Neural progenitor cell (in vitro differentiated cells): ENCODE measurements around the gene CCL20. TPM values are rescaled to one million over a fixed set of nuclear protein-coding genes. Genes with fewer than 3 reads are reported as not detected.
A peak's percentile ranks its signal among the peaks of the same experiment; 100 is the strongest.

ENCODE experiments used
- DNase-seq: peaks from one replicate; pipeline ENCODE4 v3.0.0-alpha.2; 2016; ENCODE audit warnings: low spot score
- H2AFZ ChIP-seq: fragments of 200-600 bp; sonication (generic); replicated peaks from 2 replicates; pipeline ENCODE4 v1.6.1; 2016; ENCODE audit warnings: antibody characterized with exemption
- H3F3A ChIP-seq: fragments of 200-600 bp; sonication (generic); 2 replicates; pipeline ENCODE4 v1.6.1; 2016; ENCODE audit warnings: antibody characterized with exemption, low read depth
- H3K27ac ChIP-seq: fragments of 200-600 bp; sonication (generic); 2 replicates; pipeline ENCODE4 v1.5.1; 2016; ENCODE audit warnings: mild to moderate bottlenecking
- H3K27me3 ChIP-seq: fragments of 200-600 bp; sonication (generic); 2 replicates; pipeline ENCODE4 v1.6.1; 2016; ENCODE audit warnings: mild to moderate bottlenecking, moderate library complexity
- H3K36me3 ChIP-seq: fragments of 200-600 bp; sonication (generic); 2 replicates; pipeline ENCODE4 v1.5.1; 2016
- H3K4me1 ChIP-seq: fragments of 200-600 bp; sonication (generic); 2 replicates; pipeline ENCODE4 v1.6.1; 2016; ENCODE audit warnings: mixed run types
- H3K4me2 ChIP-seq: fragments of 200-600 bp; sonication (generic); 2 replicates; pipeline ENCODE4 v1.6.1; 2016
- H3K4me3 ChIP-seq: fragments of 200-600 bp; sonication (generic); 2 replicates; pipeline ENCODE4 v1.5.1; 2016
- H3K79me2 ChIP-seq: fragments of 200-600 bp; sonication (generic); 2 replicates; pipeline ENCODE4 v1.6.1; 2016; ENCODE audit warnings: low read depth
- H3K9ac ChIP-seq: fragments of 200-600 bp; sonication (generic); 2 replicates; pipeline ENCODE4 v1.6.1; 2016
- H3K9me3 ChIP-seq: fragments of 200-600 bp; sonication (generic); 2 replicates; pipeline ENCODE4 v1.5.1; 2016; ENCODE audit warnings: low read depth
- H4K20me1 ChIP-seq: fragments of 200-600 bp; sonication (generic); 2 replicates; pipeline ENCODE4 v1.6.1; 2016; ENCODE audit warnings: low read depth
- H3K27ac Mint-ChIP-seq: 3 replicates; pipeline ENCODE4 v1.8.0; 2021; ENCODE audit warnings: mixed read lengths
- H3K27me3 Mint-ChIP-seq: 2 replicates; pipeline ENCODE4 v1.8.0; 2022; ENCODE audit warnings: low read depth, mild to moderate bottlenecking, inconsistent platforms, moderate library complexity, mixed read lengths; ENCODE audit not compliant: insufficient read depth
- H3K36me3 Mint-ChIP-seq: 3 replicates; pipeline ENCODE4 v1.8.0; 2021; ENCODE audit warnings: mixed read lengths
- H3K4me1 Mint-ChIP-seq: 3 replicates; pipeline ENCODE4 v1.8.0; 2021; ENCODE audit warnings: mixed read lengths
- H3K4me3 Mint-ChIP-seq: 3 replicates; pipeline ENCODE4 v1.8.0; 2021; ENCODE audit warnings: mild to moderate bottlenecking, moderate library complexity, mixed read lengths
- H3K9me3 Mint-ChIP-seq: 3 replicates; pipeline ENCODE4 v1.8.0; 2020; ENCODE audit warnings: mixed read lengths
- CTCF ChIP-seq: fragments of 200-600 bp; sonication (generic); IDR thresholded peaks from 2 replicates; pipeline ENCODE4 v1.5.1; 2017; ENCODE audit warnings: antibody characterized with exemption, mild to moderate bottlenecking
- EZH2 ChIP-seq: fragments of 200-600 bp; sonication (generic); IDR thresholded peaks from 2 replicates; pipeline ENCODE4 v1.6.1; 2017; ENCODE audit warnings: antibody characterized with exemption, mild to moderate bottlenecking, moderate library complexity
- EZH2phosphoT487 ChIP-seq: fragments of 200-600 bp; sonication (generic); IDR thresholded peaks from 2 replicates; pipeline ENCODE4 v1.6.1; 2017; ENCODE audit warnings: antibody characterized with exemption
- total RNA-seq: library from RNA; depleted of rRNA; stranded (reverse); fragments of >200 nt; gene quantifications from 2 replicates; pipeline ENCODE4 v1.2.3, GENCODE V29; 2015; ENCODE audit warnings: low replicate concordance

Gene CCL20
- total RNA-seq, 1 donor from 2014 or later: not detected

- Mint-ChIP-seq H3K4me1 (peaks cover 3% of the 10 kb centered on the region), H3K36me3 (no peaks in the 10 kb centered on the region), H3K9me3 (no peaks in the 10 kb centered on the region), H3K4me3 (no peak overlapping the region), H3K27me3 (peaks cover 9% of the 10 kb centered on the region), H3K27ac (no peak overlapping the region)
- TF ChIP-seq EZH2 (no peak), EZH2phosphoT487 (no peak), CTCF (no peak)
- Histone ChIP-seq H3F3A (no peaks in the 10 kb centered on the region), H3K27me3 (no peaks in the 10 kb centered on the region), H3K9ac (no peak overlapping the region), H3K4me1 (no peaks in the 10 kb centered on the region), H3K4me2 (no peak overlapping the region), H2AFZ (no peak overlapping the region), H3K4me3 (no peak overlapping the region), H3K9me3 (no peaks in the 10 kb centered on the region), H3K36me3 (no peaks in the 10 kb centered on the region), H4K20me1 (no peaks in the 10 kb centered on the region), H3K27ac (no peak overlapping the region), H3K79me2 (no peaks in the 10 kb centered on the region)
- DNase-seq: no peak
These were observed 41.4 kb upstream of the CCL20 start for GRCh38 chr2:227772197-227772661.

- H3K4me3 ChIP-seq: no peak overlapping the region
- Mint-ChIP-seq H3K27ac (no peak overlapping the region), H3K36me3 (no peaks in the 10 kb centered on the region), H3K4me3 (no peak overlapping the region), H3K27me3 (peaks cover 8% of the 10 kb centered on the region), H3K9me3 (no peaks in the 10 kb centered on the region), H3K4me1 (peaks cover 3% of the 10 kb centered on the region)
- H3K9me3 ChIP-seq: no peaks in the 10 kb centered on the region
- H3K27ac ChIP-seq: no peak overlapping the region
- H3K9ac ChIP-seq: no peak overlapping the region
- H3K27me3 ChIP-seq: no peaks in the 10 kb centered on the region
- no peak overlapping the region for H2AFZ ChIP-seq
- H3K79me2 ChIP-seq: no peaks in the 10 kb centered on the region
- TF ChIP-seq CTCF: no peak
- TF ChIP-seq EZH2phosphoT487: no peak
- no peak for TF ChIP-seq EZH2
- H3K4me1 ChIP-seq: no peaks in the 10 kb centered on the region
- H4K20me1 ChIP-seq: no peaks in the 10 kb centered on the region
- DNase-seq: no peak
- no peaks in the 10 kb centered on the region for H3K36me3 ChIP-seq
- H3K4me2 ChIP-seq: no peak overlapping the region
- H3F3A ChIP-seq: no peaks in the 10 kb centered on the region
These were observed 40.7 kb upstream of the CCL20 start for GRCh38 chr2:227772932-227773331.

DNA sequence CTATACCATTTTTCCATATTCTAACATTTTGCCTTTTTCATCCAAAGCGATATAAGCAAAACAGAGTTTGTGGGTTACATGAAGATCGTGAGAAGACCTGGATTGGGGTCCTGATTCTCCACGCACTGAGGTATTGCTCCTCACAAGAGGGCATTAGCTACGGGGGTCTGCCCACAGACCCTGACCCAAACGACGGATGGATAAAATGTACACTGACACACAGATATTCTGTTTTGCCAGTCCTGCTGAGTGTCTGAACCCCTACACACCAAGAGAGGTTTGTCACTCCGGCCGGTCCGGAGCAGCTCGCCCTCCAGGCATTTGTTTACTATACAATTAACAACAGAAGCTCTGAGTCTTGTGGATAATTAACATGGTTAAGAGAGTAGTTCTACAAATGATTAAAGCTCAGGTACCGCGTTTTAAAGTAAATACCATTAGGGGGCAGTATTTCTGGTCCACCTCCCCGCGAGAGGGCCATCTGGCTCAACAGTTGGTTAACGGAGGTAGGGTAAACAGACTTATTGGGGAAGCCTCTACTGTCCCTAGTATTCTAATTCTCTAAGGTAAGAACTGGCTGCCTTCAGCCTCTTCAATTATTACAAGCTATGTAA is 39.5 kb upstream of the CCL20 start:
- Histone ChIP-seq H3K4me1 (no peaks in the 10 kb centered on the region), H3K9ac (no peak overlapping the region), H4K20me1 (no peaks in the 10 kb centered on the region), H3K36me3 (no peaks in the 10 kb centered on the region), H3K27ac (no peak overlapping the region), H3K79me2 (no peaks in the 10 kb centered on the region), H3K27me3 (no peaks in the 10 kb centered on the region), H3K4me2 (no peak overlapping the region), H3K9me3 (no peaks in the 10 kb centered on the region), H3K4me3 (no peak overlapping the region), H3F3A (no peaks in the 10 kb centered on the region), H2AFZ (peak overlapping the region; percentile 35)
- H3K4me1 Mint-ChIP-seq: peaks cover 3% of the 10 kb centered on the region
- no peak overlapping the region for H3K27ac Mint-ChIP-seq
- H3K4me3 Mint-ChIP-seq: no peak overlapping the region
- DNase-seq: peak; percentile 37
- TF ChIP-seq CTCF: peak; percentile 58
- TF ChIP-seq EZH2: no peak
- TF ChIP-seq EZH2phosphoT487: no peak
- no peaks in the 10 kb centered on the region for H3K9me3 Mint-ChIP-seq
- H3K36me3 Mint-ChIP-seq: no peaks in the 10 kb centered on the region
- peaks cover 10% of the 10 kb centered on the region for H3K27me3 Mint-ChIP-seq
